HepG2 (cell line): ENCODE measurements around the gene FAM89B. TPM values are rescaled to one million over a fixed set of nuclear protein-coding genes. Genes with fewer than 3 reads are reported as not detected.

Experiments
- ATAC-seq: fragments of 200-7000 bp; cut with Tn5 transposase; 3 replicates; pipeline ENCODE4 v1.9.1; 2020; ENCODE audit warnings: mild to moderate bottlenecking, moderate library complexity
- BruUV-seq: library from RNA; stranded (reverse); fragments of 400-500 nt; replicated peaks from 2 replicates; lab custom pipeline; 2021; lab: Mats Ljungman, UMichigan
- CTCF ChIA-PET: fragments of 300-600 bp; formaldehyde crosslinking; extraction: SDS; loops from one replicate; lab custom pipeline; 2021; ENCODE audit warnings: low total read pairs, inconsistent platforms, low intra/inter-chr PET ratio; lab: Yijun Ruan, JAX
- POLR2A ChIA-PET: fragments of 350-600 bp; sonication (Branson Sonifier 250); formaldehyde crosslinking; loops from one replicate; lab custom pipeline; 2020; ENCODE audit warnings: antibody characterized with exemption, inconsistent platforms; lab: Yijun Ruan, JAX
- DNase-seq: peaks from one replicate; pipeline ENCODE4 v3.0.0-alpha.2; 2015; ENCODE audit warnings: low spot score
- FAIRE-seq: peaks from 3 replicates; lab custom pipeline; 2011; peaks lifted over from hg19 to GRCh38; lab: Jason Lieb, UNC
- H2AFZ ChIP-seq: one replicate; pipeline ENCODE4 v1.6.1; 2011; ENCODE audit warnings: low read length, inconsistent platforms
- H3K27ac ChIP-seq: fragments of 300-600 bp; 3 replicates; pipeline ENCODE4 v1.8.0; 2011; ENCODE audit warnings: mixed run types, mild to moderate bottlenecking, mixed read lengths, low read length, inconsistent platforms; ENCODE audit not compliant: insufficient read depth; ENCODE audit errors: extremely low read length
- H3K27me3 ChIP-seq, 2 experiments: fragments of 200-600 bp in 1 of 2; 2 replicates in 1 of 2; 3 replicates in 1 of 2; pipeline versions ENCODE4 v1.6.0 to v1.8.0; 2011; ENCODE audit warnings: low read length in 2 of 2, mild to moderate bottlenecking in 2 of 2, moderate library complexity in 2 of 2, inconsistent platforms in 1 of 2; ENCODE audit not compliant: insufficient read depth in 2 of 2, control insufficient read depth in 1 of 2
- H3K36me3 ChIP-seq, 2 experiments: fragments of 200-600 bp in 1 of 2; replicated peaks in 1 of 2; 2 replicates in 1 of 2; 3 replicates in 1 of 2; pipeline versions ENCODE4 v1.5.1 to v1.8.0; 2011; ENCODE audit warnings: low read length in 2 of 2, inconsistent platforms in 1 of 2; ENCODE audit not compliant: insufficient read depth in 2 of 2, control insufficient read depth in 1 of 2
- H3K4me1 ChIP-seq: 2 replicates; pipeline ENCODE4 v1.5.1; 2012; ENCODE audit warnings: low read length, inconsistent platforms; ENCODE audit not compliant: insufficient read depth
- H3K4me2 ChIP-seq: 2 replicates; pipeline ENCODE4 v1.6.0; 2011; ENCODE audit warnings: low read depth, low read length, inconsistent platforms
- H3K4me3 ChIP-seq, 3 experiments: fragments of 200-600 bp in 1 of 3; sonication (generic), shearing (Covaris generic) in 1 of 3; replicated peaks in 1 of 3; 2 replicates each; pipeline ENCODE4 v1.5.1; 2011 to 2016; ENCODE audit warnings: low read length in 3 of 3, inconsistent platforms in 2 of 3, low read depth in 2 of 3, mild to moderate bottlenecking in 2 of 3, control low read depth in 1 of 3, mixed read lengths in 1 of 3; ENCODE audit not compliant: insufficient read depth in 1 of 3
- H3K79me2 ChIP-seq: one replicate; pipeline ENCODE4 v1.6.1; 2011; ENCODE audit warnings: low read length, inconsistent platforms; ENCODE audit not compliant: insufficient read depth
- H3K9ac ChIP-seq: 2 replicates; pipeline ENCODE4 v1.6.0; 2011; ENCODE audit warnings: mild to moderate bottlenecking, low read depth, low read length, inconsistent platforms; ENCODE audit not compliant: insufficient read depth
- H3K9me3 ChIP-seq: 2 replicates; pipeline ENCODE4 v1.5.1; 2012; ENCODE audit warnings: mild to moderate bottlenecking, low read length
- H4K20me1 ChIP-seq: 2 replicates; pipeline ENCODE4 v1.6.0; 2011; ENCODE audit warnings: inconsistent platforms, mild to moderate bottlenecking, low read length, moderate library complexity; ENCODE audit not compliant: insufficient read depth
- AGO2 ChIP-seq: fragments of 200-400 bp; formaldehyde crosslinking; optimal IDR thresholded peaks from 2 replicates; pipeline ENCODE3; 2017; ENCODE audit warnings: mild to moderate bottlenecking, low read depth, low read length, moderate library complexity
- ZNF572 ChIP-seq: sonication (generic); formaldehyde crosslinking; IDR thresholded peaks from 2 replicates; pipeline ENCODE4 v1.5.1; 2020; ENCODE audit warnings: mild to moderate bottlenecking, missing genetic modification reagents
- WGBS: methylation state at CpG from one replicate; pipeline ENCODE4 v1.1.6; 2017; ENCODE audit warnings: low lambda C conversion rate; 5-methylcytosine and 5-hydroxymethylcytosine counted together
- in situ Hi-C: cut with HindIII; loops from 2 replicates; pipeline ENCODE4 v1.10.0; 2017; ENCODE audit warnings: low pct_unique_long_range_greater_than_20kb; ENCODE audit not compliant: extremely low pct_ligation_motif_present
- intact Hi-C: fragments of 100-400 bp; cut with micrococcal nuclease; formaldehyde crosslinking; loops from one replicate; pipeline ENCODE4 v1.10.0; 2022; ENCODE audit not compliant: unreplicated experiment
- polyA plus RNA-seq, 8 experiments: library from polyadenylated mRNA; depleted of rRNA in 3 of 8; stranded (reverse) in 7 of 8; unstranded in 1 of 8; fragments of >200 nt; fragmentation: Illumina TruSeq in 4 of 8; extraction: Trizol in 4 of 8; gene quantifications; 2 replicates each; pipeline versions ENCODE4 v1.2.1 to v1.2.3, GENCODE V29; 2011 to 2016; ENCODE audit warnings: low read depth in 4 of 8, missing spikeins in 1 of 8, mixed read lengths in 1 of 8; ENCODE audit not compliant: insufficient read depth in 1 of 8
- total RNA-seq, 5 experiments: library from RNA; depleted of rRNA; stranded (reverse); fragments of >200 nt; fragmentation: Illumina TruSeq; extraction: Trizol; gene quantifications; 2 replicates each; pipeline ENCODE4 v1.2.3, GENCODE V29; 2016; ENCODE audit warnings: low read depth in 1 of 5
- TF ChIP-seq, protein P1 (sequence below): sonication (generic); formaldehyde crosslinking; IDR thresholded peaks from 2 replicates; pipeline ENCODE4 v1.4.0; 2020; ENCODE audit warnings: mild to moderate bottlenecking, low read depth, missing genetic modification reagents

Gene FAM89B
- total and polyA plus RNA-seq, 2 of the 13 experiments (the other 11 are each of a cell fraction or from before 2014, with no cell fraction given), result 5.7 to 8.0 TPM

DNA sequence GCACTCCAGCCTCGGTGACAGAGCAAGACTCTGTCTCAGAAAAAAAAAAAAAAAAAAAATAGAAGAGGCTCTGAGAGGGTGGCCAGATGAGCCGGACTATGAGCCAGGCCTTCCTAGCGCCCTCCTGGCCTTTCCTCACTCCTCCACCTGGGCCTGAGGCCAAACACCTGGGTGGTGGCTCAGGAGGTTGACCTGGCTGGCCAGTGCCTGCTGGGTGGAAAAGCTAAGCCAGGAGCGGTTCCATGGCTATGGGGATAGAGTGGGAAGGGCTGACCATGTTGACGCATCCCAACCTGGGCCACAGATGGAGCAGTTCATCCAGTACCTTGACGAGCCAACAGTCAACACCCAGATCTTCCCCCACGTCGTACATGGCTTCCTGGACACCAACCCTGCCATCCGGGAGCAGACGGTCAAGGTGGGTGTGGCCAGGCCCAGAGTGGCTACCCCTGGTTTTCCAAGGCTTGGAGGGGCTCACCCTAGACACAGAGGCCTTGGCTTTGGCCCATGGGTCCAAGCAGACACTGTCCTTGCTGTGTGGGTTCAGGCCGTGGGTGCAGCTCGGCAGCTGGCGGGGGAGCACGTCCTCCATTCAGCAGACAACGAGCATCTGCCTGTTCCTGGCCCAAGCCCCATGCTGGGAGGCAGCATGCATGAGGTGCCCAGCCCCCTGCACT is 39.8 kb upstream of the FAM89B start:
- H3K4me2 ChIP-seq, result no peak overlapping the region
- no peaks in the 10 kb centered on the region for H3K9me3 ChIP-seq
- 0 out of 2 replicates have a peak, but pooled peaks cover 3% of the 10 kb centered on the region for H4K20me1 ChIP-seq
- H3K9ac ChIP-seq, result no peak overlapping the region
- ATAC-seq (no peak), DNase-seq (no peak), FAIRE-seq (no peak)
- BruUV-seq, result no TSS peak
- ChIA-PET CTCF (no interaction called here), POLR2A (no interaction called here)
- WGBS, result 91% methylated on average over 5 of the region's 15 CpGs
- H3K27me3 ChIP-seq, result no peaks in the 10 kb centered on the region
- no peak overlapping the region for H3K4me3 ChIP-seq
- H3K27ac ChIP-seq, result no peak overlapping the region
- H3K4me1 ChIP-seq, result peaks cover 27% of the 10 kb centered on the region
- TF ChIP-seq AGO2 (peak; percentile 44), ZNF572 (CRISPR knock-in tag) (no peak)
- in situ Hi-C loops (no loop called here), intact Hi-C loops (no loop called here)
- peaks cover 2% of the 10 kb centered on the region for H3K79me2 ChIP-seq
- no peak overlapping the region for H2AFZ ChIP-seq
- peaks cover 28 to 53% of the 10 kb centered on the region in 2 experiments for H3K36me3 ChIP-seq

DNA sequence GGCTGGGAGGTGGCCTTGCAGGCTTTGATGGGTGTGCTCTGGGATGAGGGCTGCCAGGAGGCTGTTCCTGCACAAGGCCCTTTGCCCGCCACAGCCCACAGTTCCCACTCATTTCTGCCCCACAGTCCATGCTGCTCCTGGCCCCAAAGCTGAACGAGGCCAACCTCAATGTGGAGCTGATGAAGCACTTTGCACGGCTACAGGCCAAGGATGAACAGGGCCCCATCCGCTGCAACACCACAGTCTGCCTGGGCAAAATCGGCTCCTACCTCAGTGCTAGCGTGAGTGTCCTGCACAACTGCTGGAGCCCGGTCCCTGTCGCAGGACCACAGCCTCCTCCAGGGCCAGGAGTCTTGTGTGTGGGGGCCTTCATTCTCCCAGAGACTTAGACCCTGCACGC is 37.2 kb upstream of the FAM89B start:
- BruUV-seq, result no TSS peak
- H3K4me2 ChIP-seq, result no peak overlapping the region
- in situ Hi-C loops (no loop called here), intact Hi-C loops (no loop called here)
- H3K27me3 ChIP-seq, result no peaks in the 10 kb centered on the region
- no peak overlapping the region for H3K27ac ChIP-seq
- no peaks in the 10 kb centered on the region for H4K20me1 ChIP-seq
- peaks cover 2% of the 10 kb centered on the region for H3K79me2 ChIP-seq
- H3K4me3 ChIP-seq, result no peak overlapping the region
- H3K9ac ChIP-seq, result no peak overlapping the region
- peaks cover 28 to 62% of the 10 kb centered on the region in 2 experiments for H3K36me3 ChIP-seq
- FAIRE-seq, result no peak
- ChIA-PET CTCF (no interaction called here), POLR2A (interaction anchor here (1.4 kb wide), 1 partner anchor 10 kb away, joined by 4 read pairs; the partner anchor contains the start of gene SCYL1)
- peaks cover 1% of the 10 kb centered on the region for H3K4me1 ChIP-seq
- no peaks in the 10 kb centered on the region for H3K9me3 ChIP-seq
- ATAC-seq, result no peak
- TF ChIP-seq AGO2, result peak; percentile 47
- TF ChIP-seq, protein P1, sequence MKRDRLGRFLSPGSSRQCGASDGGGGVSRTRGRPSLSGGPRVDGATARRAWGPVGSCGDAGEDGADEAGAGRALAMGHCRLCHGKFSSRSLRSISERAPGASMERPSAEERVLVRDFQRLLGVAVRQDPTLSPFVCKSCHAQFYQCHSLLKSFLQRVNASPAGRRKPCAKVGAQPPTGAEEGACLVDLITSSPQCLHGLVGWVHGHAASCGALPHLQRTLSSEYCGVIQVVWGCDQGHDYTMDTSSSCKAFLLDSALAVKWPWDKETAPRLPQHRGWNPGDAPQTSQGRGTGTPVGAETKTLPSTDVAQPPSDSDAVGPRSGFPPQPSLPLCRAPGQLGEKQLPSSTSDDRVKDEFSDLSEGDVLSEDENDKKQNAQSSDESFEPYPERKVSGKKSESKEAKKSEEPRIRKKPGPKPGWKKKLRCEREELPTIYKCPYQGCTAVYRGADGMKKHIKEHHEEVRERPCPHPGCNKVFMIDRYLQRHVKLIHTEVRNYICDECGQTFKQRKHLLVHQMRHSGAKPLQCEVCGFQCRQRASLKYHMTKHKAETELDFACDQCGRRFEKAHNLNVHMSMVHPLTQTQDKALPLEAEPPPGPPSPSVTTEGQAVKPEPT, result no peak
- DNase-seq, result no peak
- 100% methylated on average over 6 of the region's 9 CpGs for WGBS
- no peak overlapping the region for H2AFZ ChIP-seq
